ENCODE results near the gene PTER.

PTER gene, protein sequence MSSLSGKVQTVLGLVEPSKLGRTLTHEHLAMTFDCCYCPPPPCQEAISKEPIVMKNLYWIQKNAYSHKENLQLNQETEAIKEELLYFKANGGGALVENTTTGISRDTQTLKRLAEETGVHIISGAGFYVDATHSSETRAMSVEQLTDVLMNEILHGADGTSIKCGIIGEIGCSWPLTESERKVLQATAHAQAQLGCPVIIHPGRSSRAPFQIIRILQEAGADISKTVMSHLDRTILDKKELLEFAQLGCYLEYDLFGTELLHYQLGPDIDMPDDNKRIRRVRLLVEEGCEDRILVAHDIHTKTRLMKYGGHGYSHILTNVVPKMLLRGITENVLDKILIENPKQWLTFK

DNA sequence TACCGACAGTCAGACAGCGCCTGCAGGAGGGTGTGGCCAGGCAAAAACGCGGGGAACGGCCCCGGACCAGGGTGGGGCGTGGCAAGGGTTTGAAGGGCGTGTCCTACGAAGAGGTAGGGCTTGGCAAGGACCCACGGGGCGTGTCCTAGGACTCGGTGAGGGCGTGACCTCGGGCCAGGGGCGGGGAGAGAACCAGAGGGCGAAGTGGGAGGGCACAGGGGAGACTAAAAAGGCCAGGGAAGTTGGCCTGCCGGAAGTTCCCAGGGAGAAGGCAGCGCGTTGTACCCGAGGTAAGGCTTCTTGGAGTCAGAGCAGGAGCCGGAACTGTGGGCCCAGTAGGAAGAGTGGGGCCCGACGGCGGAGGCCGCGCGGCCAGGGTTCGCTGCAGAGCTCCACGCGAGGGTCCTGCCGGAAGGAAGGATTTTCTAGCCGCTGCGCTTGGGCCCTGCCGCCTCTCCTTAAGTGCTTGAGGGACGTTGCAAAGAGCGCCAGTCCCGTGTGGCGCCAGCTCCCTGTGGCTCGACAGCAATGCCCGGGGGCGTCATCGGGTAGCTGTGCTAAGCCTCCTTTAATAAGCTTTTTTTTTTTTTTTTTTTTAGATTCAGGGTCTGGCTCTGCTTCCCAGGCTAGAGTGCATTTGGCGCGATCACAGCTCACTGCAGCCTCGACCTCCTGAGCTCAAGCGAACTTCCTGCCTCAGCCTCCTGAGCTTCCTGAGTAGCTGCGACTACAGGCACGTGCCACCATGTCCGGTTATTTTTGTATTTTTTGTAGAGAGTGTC lies at the start of gene PTER:
Gene PTER, plus strand, starts transcription at position 253 of the 782 bp plus-strand sequence. CDS start 47,375 bp downstream, outside the sequence.
- DNase-seq (ENCODE audit: low read depth), result peak; percentile 97

DNA sequence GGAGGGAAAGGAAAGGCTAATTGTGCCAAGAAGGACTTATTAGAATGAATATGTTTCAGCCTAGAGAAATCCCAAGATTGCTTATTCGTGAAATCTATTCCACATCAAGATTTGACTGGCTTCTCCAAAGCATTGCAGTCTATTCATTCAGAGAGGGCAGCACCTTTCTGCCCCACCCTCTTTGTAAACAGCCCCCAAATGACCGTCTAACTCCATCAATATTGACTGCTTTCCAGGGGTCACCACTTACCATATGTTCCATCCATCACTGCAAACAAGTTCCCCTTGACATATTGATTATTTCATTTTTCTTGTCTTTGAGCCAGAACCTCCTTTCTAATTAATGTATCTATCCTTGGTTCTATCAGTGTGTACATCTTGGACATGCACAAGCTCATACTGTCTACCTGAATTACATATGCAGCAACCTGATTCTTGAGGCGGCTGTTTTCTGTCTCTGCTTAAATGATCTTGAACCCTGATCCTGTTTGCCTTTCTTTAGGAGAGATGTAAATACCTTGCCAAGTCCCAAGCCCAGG lies 44.2 kb upstream of the PTER start:
- DNase-seq (ENCODE audit: low read depth), result no peak

DNA sequence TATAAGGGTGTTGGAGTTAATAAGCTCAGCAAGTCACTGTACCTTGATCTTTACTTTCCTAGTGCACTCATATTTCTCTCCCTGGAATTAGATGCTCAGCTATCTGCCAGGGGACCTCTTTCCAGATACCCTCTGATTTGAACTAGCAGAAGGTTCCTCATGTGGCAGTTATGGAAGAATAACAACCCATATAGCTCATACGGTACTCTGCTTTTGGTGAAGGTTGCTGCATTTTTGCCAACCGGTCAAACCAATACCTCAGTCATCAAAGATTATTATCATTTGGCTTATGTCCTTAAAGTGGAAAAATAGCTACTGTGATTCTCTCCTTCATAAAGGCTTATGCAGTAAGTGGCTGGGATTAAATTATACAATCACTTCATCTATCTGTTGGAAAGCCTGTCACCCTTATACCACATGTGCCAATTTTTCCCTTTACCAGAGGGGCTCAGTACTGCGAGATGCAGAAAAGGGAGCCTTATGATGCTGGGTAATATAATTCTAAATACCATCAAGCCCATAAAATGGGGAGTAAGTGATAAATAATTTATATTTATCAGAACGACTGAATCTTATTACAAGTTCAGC lies 43.4 kb upstream of the PTER start:
- DNase-seq (ENCODE audit: low read depth), result no peak

DNA sequence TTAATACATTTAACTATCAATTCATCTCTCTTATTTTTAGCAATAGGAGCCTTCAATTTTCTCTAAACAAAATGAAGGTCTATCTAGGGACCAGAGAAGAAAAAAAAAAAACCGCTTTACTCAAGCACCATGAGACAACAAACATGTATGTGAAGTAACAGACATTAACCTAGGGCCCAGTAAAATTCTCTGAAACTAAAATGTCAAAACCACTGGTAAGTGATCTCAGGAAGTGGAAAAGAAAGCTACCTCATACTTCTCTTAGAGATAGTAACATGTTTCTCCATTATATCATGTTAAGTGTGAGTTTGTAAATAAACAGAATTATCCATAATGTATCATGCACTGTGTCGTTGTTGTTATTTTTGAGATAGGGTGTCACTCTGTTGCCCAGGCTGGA lies 35.4 kb upstream of the PTER start:
- no peak for DNase-seq (ENCODE audit: low read depth)

DNA sequence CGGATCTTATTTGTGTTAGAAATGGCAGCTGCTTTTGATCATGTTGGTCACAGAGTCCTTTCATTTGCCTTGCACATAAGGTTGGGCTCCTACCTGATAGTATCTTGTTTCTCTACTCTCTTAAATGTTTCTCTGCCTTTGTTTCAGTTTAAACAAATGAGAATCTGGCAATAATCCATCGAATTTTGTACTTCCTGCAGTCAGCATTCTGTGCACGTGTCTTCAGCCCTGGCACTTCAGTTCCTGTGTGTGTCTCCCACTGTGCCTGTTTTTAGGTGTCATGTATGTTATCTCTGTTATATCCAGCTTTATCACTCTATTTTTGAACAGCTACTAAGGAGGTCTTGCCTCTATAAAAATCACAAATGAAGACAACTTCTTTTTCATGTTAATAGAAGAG lies 28.4 kb upstream of the PTER start:
- no peak for DNase-seq (ENCODE audit: low read depth)

DNA sequence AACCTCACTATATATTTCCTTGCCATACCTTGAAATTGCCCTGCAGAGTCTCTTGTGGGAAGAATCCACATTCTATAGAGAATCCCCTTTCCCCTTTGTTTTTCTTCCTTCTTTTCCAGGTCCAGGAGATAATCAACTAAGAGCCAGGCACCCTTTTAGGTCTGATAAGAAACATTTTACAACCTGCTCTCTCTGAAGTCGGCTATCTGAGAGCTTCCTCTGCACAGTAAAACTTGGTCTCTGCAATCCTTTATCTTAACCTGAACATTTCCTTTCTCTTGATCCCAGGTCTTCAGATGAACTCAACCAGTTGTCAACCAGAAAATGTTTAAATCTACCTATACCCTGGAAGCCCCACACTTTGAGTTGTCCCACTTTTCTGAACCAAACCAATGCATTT lies 19.5 kb upstream of the PTER start:
- no peak for DNase-seq (ENCODE audit: low read depth)

DNA sequence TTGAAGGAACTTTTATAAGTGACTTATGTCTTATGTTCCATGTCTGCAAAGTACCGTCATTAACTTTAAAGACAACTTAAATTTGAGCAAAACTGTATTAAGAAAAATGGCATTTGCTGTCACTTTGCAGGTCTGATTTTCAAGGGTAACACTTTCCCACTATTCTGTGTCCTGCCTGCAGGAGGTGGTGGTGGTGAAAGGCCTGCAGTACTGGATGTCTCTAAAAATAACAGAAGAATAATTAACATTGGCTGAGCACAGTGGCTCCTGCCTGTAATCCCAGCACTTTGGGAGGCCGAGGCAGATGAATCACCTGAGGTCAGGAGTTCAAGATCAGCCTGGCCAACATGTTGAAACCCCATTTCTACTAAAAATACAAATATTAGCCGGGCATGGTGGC lies 13.2 kb upstream of the PTER start:
- DNase-seq (ENCODE audit: low read depth), result no peak

DNA sequence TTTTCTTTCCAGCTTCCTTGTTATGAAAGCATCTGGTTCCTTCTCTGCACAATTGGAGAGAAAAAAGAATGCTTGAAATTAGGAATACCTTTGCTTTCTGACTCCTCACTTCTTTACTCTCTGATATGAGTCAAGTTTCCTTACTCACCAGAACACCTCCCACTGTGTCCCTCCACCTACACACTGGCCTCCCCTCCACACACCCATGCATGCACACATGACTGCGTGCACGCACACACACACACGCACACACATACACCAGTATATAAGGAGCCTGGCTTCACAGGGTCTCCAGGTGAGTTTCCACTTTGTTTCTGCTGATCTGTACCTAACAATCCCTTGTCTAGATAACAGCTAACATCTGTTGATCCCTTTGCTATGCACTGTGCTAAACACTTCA lies 11.4 kb upstream of the PTER start:
- no peak for DNase-seq (ENCODE audit: low read depth)

DNA sequence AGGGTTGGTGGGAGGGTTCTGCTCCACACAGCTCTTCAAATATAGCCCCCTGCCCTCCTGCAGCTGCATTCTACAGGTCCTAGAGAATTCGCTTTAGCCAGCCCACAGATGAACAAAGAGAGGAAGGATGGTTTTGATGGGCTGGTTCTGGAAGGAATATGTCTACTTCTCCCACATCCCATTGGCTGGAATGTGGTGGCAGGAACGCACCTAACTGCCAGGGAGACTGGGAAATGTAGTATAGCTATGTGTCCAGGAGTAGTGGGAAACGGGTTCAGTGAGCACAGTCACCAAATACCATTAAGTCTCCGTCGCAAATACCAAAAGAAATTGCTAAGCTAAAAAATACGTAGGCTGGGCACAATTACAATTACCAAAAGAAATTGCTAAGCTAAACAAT lies 7.3 kb upstream of the PTER start:
- DNase-seq (ENCODE audit: low read depth), result no peak

DNA sequence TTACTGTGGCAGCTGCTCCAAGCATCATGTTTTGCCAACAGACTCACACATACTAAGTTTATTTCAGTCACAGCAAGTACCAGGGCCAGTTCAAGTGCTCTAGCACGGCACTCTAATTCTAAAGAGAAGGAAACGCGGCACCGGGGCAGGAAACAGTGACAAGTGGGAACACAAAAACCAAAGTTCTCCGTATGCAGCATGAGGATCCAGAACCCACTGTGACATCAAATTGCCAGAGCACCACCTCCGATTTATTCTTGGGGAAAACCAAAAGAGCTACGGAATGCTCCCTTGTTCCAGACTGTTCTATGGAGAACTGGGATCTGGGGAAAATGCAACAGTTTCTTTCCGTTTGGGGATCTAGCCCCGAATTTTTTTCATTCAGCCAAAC lies 448 bp upstream of the PTER start:
- DNase-seq (ENCODE audit: low read depth), result no peak

DNA sequence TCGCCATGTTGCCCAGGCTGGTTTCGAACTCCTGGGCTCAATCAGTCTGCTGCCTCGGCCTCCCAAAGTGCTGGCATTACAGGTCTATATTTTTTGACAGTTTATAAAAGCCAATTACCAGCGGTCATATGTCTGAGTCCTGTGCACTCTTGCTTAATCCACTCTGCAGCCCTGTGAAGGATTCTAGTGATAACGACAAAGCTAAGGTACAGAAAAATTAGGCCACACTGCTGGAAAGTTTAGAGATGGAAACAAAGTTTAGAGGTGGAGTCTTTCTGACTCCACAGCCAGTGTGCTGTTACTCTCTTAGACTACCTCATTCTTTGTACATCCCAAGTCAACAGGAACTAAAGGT lies 707 bp downstream of the PTER start:
- DNase-seq (ENCODE audit: low read depth), result no peak

DNA sequence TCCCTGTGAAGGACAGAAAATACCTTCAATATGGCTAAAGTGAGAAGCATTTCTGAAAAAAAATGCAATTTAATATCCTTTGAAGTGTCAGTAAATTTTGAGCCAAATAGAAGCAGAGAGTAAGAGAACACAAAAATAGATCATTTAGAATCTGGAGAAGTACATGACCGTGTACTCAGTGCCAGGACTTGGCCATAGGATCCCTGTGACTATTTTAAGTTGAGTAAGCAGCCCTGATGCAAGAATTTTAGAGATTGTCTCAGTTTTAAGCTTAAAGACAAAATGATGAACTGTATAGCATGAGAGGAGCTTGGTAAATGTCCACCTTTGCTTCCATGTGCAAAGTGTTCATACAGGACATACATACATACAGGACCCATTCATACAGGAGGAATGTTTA lies 2.5 kb downstream of the PTER start:
- no peak for DNase-seq (ENCODE audit: low read depth)

DNA sequence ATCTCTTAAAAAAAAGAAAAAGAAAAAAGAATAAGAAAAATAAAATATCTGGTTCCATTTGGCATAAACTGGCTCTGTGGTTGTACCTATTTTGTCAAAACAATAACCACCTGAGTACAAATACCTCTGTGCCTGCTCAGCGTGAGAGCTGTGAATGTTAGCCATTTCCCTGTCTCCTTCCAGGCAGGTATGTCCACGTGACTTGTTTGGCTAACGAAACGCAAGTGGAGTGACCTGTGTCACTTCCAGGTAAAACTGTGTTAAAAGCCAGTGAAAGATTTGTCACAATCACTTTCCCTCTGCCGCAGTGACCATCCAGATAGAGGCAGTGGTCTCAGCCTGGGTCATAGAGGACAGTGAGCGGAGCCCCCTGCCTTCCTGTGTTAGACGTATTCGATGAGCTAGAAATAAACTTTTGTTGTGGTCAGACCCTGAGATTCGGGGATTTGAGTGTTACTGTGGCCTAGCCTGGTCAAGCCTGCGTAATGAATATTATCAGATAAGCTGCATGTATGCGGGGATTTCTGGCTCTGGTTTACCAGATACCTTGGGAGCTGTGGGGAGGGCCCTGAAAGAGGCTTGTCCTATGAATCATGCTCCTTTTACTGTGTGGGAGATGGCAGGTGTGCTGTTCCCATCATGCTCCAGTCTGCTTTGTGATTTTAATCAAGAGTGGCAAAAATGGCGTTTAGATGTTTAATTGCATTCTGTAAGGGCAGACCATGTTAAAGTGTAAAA lies 3.8 kb downstream of the PTER start:
- DNase-seq (ENCODE audit: low read depth), result no peak

DNA sequence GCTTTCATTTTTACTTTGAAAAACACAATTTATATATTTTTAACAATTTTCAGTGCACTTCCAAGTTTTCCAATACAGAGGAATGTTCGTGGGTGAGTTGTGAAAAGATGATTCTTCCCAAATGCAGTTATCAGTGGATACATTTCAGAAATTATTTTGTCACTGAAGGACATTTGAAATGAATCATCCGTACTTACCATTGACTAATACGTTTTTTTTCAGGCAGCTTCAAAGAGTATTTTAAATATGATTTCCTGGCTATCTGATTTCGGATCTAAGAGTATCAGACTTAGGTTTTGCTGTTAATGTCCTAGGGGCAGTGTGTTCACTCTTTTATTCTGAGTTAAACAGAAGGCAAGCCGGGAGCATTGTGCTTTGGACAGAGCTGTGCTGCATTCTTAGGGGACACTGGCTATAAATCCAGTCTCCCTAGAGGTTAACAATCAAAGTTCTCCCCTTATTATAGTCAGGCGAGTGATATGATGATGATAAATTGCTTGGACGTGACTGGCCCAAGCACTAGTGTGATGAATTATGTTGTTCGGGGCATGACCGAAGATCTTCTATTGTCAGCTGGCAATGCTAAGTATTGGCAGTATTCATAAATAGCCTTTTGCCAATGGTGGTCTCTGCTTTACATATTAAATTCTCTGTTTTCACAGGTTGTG lies 4.5 kb downstream of the PTER start:
- DNase-seq (ENCODE audit: low read depth), result no peak

DNA sequence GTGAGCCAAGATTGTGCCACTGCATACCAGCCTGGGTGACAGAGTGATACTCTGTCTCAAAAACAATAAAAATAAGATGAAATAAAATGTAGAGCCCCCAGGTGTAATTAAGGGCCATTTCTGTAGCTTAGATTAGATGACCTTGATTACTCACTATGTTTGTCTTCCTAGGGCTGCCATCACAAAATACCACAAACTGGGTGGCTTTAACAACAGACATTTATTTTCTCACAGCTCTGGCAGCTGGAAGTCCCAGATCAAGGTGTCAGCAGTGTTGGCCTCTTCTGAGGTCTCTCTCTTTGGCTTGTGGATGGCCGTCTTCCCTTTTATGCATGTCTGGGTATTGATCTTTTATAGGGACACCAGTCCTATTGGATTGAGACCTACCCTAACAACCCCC lies 6.1 kb downstream of the PTER start:
- DNase-seq (ENCODE audit: low read depth), result no peak

DNA sequence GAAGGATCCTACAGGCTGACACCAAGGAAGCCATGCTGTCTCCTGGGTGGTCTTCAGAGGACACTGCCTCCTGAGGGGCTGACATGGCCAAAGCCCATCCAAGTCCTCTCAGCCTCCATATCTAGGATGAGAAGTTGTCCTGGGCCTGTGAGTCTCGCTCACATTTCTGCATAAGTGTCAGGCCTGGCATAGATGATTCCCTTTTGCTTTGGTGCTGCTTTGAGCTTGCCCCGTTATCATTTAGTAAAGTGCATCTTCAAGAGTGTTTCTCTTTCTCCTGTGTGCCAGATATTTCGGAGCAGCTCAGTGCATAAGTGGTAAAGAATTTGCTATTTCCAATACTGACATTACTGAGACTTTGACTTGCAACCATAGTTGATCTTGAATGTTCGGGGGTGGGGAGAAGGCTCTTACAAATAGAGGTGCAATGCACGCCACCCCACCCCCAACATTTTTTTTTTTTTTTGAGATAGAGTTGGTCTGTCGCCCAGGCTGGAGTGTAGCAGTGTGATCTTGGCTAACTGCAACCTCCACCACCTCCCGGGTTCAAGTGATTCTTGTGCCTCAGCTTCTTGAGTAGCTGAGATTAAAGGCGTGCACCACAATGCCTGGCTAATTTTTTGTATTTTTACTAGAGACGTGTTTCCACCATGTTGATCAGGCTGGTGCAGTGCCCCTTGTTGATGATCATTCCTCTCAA lies 9.1 kb downstream of the PTER start:
- DNase-seq (ENCODE audit: low read depth), result no peak

DNA sequence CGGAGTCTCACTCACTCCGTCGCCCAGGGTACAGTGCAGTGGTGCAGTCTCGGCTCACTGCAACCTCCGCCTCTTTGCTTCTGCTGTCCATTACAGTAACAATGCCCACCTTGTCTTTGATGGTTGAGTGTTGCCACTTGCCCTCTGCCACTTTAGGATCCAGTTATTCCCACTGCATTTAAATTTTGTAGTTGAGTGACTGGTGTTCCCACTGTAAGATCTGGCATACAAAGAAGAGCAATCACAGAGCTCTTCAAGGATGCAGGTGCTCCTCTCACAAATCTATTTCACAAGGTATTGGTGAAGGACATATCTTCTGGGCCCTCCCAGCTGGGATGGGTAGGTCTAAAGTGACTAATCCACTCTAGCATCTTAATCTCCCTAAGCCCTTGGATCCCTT lies 12.6 kb downstream of the PTER start:
- DNase-seq (ENCODE audit: low read depth), result no peak

DNA sequence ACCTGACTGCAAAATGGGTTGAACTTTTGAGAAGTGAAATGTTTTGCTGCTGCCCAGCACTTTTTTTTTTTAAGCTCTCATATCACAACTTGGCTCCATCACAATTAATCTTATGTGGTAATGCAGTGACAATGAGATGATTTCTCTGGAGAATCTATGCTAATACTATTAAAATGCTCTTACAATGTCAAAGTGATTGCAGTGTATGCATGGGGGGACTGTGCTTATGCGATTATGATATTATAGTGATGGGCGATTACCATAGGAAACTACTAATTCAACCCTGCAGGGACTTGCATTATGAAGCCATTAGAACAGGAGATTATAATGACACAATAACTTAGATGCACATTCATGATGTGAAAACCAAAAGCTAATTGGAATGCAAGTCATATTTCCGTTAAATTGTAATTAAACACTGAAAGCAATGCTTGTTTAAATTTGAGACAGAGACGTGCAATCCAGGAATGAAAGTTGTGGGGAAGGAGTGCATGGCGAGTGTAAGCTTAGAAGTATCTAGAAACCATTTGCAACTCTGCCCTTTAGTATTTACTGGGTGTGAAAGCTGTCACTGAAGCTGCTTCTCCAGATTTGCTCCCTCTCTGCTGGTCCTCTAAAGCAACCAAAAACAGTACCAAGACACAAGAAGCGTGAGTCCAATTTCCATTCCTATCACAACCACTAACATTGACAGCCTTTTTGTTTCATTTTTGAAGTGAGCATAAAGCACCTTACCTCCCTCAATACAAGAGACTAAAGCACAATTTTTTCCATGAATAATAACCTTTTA lies 21.6 kb downstream of the PTER start:
- no peak for DNase-seq (ENCODE audit: low read depth)

DNA sequence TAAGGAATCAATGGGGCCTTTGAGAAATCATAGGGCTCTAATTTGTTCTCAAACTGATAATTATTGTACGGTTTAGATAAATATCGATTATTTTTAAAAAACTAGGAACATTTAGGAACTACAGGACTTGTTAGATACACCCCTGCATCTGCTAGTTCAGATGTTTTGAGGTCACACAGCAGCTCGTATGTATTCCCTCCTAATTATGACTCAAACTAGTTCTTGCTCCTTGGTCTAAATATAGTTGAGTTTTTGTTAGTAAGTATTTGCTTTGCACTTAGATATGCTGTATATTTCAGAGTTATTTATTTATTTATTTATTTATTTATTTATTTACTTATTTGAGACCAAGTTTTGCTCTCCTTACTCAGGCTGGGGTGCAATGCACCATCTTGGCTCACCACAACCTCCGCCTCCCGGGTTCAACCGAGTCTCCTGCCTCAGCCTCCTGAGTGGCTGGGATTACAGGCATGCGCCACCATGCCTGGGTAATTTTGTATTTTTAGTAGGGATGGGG lies 22.7 kb downstream of the PTER start:
- no peak for DNase-seq (ENCODE audit: low read depth)

DNA sequence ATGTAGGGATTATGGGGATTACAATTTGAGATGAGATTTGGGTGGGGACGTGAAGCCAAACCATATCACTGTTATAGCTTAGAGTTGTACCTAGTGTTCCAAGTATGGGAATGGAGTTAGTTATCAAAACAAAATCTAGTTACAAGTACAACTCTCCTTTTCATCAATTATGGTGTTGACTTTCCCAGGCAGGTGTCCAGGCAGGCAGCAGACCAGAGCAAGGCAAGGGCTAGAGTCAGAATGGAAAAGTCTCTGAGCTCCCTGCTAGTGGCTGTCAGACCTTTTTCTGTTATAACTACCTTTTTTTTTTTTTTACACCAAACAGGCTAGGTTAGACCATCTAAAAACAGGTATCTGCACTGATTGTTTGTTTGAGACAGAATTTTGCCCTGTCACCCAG lies 29.2 kb downstream of the PTER start:
- DNase-seq (ENCODE audit: low read depth), result no peak

Measured in stimulated activated CD8-positive, alpha-beta memory T cell treated with anti-CD3 and anti-CD28 coated beads, Interleukin-15, amount 100 ng/mL, for 24 hours (primary cell).